HAP-1 (cell line): ENCODE measurements around the gene GJD4.
A peak's percentile ranks its signal among the peaks of the same experiment; 100 is the strongest.

Experiments used
- DNase-seq, 2 experiments: peaks; one replicate each; pipeline ENCODE4 v3.0.0-alpha.2; 2016 to 2020; ENCODE audit warnings: low spot score in 2 of 2
- H3K27me3 ChIP-seq: fragments of 250-450 bp; sonication (Bioruptor Pico); 2 replicates; pipeline ENCODE4 v1.5.1; 2020; ENCODE audit warnings: low read depth, mild to moderate bottlenecking, moderate library complexity
- H3K36me3 ChIP-seq: fragments of 250-450 bp; sonication (Bioruptor Pico); replicated peaks from 2 replicates; pipeline ENCODE4 v1.5.1; 2020; ENCODE audit warnings: mild to moderate bottlenecking
- H3K4me1 ChIP-seq: fragments of 250-450 bp; sonication (Bioruptor Pico); 2 replicates; pipeline ENCODE4 v1.5.1; 2020; ENCODE audit warnings: mild to moderate bottlenecking
- H3K4me3 ChIP-seq: fragments of 250-450 bp; sonication (Bioruptor Pico); 2 replicates; pipeline ENCODE4 v1.5.1; 2020; ENCODE audit warnings: mild to moderate bottlenecking, moderate library complexity
- H3K9me3 ChIP-seq: fragments of 250-450 bp; sonication (Bioruptor Pico); 2 replicates; pipeline ENCODE4 v1.5.1; 2020; ENCODE audit warnings: mild to moderate bottlenecking, moderate library complexity
- in situ Hi-C: fragments of 300-500 bp; cut with MboI; formaldehyde crosslinking; loops from 3 replicates; pipeline ENCODE4 v1.14.3; 2020; ENCODE audit warnings: low sequenced_read_pairs, inconsistent platforms, mixed read lengths

The GJD4 gene

GRCh38 chr10:35640474-35640873, 35.3 kb downstream of the GJD4 start:
- in situ Hi-C loops, result no loop called here
- Histone ChIP-seq H3K9me3 (no peaks in the 10 kb centered on the region), H3K27me3 (peaks cover 37% of the 10 kb centered on the region), H3K36me3 (no peaks in the 10 kb centered on the region), H3K4me3 (no peak overlapping the region), H3K4me1 (peaks cover 14% of the 10 kb centered on the region)
- peak; percentile 51 to 65 for DNase-seq

GRCh38 chr10:35640951-35641675, 36.0 kb downstream of the GJD4 start:
- in situ Hi-C loops, result no loop called here
- Histone ChIP-seq H3K4me1 (peaks cover 14% of the 10 kb centered on the region), H3K4me3 (peak overlapping the region; percentile 40), H3K9me3 (no peaks in the 10 kb centered on the region), H3K27me3 (peaks cover 37% of the 10 kb centered on the region), H3K36me3 (no peaks in the 10 kb centered on the region)
- peak; percentile 57 to 74 for DNase-seq

GRCh38 chr10:35641676-35642034, 36.5 kb downstream of the GJD4 start:
- peak in 1 of 2 experiments; percentile 38 for DNase-seq
- in situ Hi-C loops, result no loop called here
- Histone ChIP-seq H3K36me3 (no peaks in the 10 kb centered on the region), H3K4me3 (peak overlapping the region; percentile 40), H3K9me3 (no peaks in the 10 kb centered on the region), H3K4me1 (peaks cover 14% of the 10 kb centered on the region), H3K27me3 (peaks cover 37% of the 10 kb centered on the region)

- H3K27me3 ChIP-seq, result peaks cover 37% of the 10 kb centered on the region
- H3K4me1 ChIP-seq, result peaks cover 14% of the 10 kb centered on the region
- H3K36me3 ChIP-seq, result no peaks in the 10 kb centered on the region
- H3K4me3 ChIP-seq, result peak within 1 kb of the TSS; percentile 40
- DNase-seq, result peak; percentile 83 to 90
- in situ Hi-C loops, result no loop called here
- no peaks in the 10 kb centered on the region for H3K9me3 ChIP-seq
These were observed 37.1 kb downstream of the GJD4 start, which contains the start of gene FZD8 for GRCh38 chr10:35642035-35642792. TSS of gene FZD8 (minus strand) at chr10:35642296. CDS start at chr10:35641429, 867 bp downstream.

- DNase-seq, result no peak
- Histone ChIP-seq H3K36me3 (no peaks in the 10 kb centered on the region), H3K4me1 (peaks cover 14% of the 10 kb centered on the region), H3K9me3 (no peaks in the 10 kb centered on the region), H3K27me3 (peaks cover 37% of the 10 kb centered on the region), H3K4me3 (peak overlapping the region; percentile 40)
- in situ Hi-C loops, result no loop called here
These were observed 37.6 kb downstream of the GJD4 start for GRCh38 chr10:35642793-35643114.

- peak; percentile 8 to 39 for DNase-seq
- Histone ChIP-seq H3K27me3 (peaks cover 33% of the 10 kb centered on the region), H3K9me3 (no peaks in the 10 kb centered on the region), H3K36me3 (no peaks in the 10 kb centered on the region), H3K4me3 (peak overlapping the region; percentile 40), H3K4me1 (peaks cover 10% of the 10 kb centered on the region)
- in situ Hi-C loops, result no loop called here
These were observed 38.3 kb downstream of the GJD4 start for GRCh38 chr10:35643151-35644049.

GRCh38 chr10:35644050-35644950, 39.2 kb downstream of the GJD4 start:
- Histone ChIP-seq H3K4me3 (no peak overlapping the region), H3K27me3 (peaks cover 33% of the 10 kb centered on the region), H3K4me1 (peaks cover 10% of the 10 kb centered on the region), H3K9me3 (no peaks in the 10 kb centered on the region), H3K36me3 (no peaks in the 10 kb centered on the region)
- no peak for DNase-seq
- in situ Hi-C loops, result no loop called here

GRCh38 chr10:35650894-35651293, 45.8 kb downstream of the GJD4 start:
- no peak for DNase-seq
- no peaks in the 10 kb centered on the region for H3K4me1 ChIP-seq
- H3K9me3 ChIP-seq, result no peaks in the 10 kb centered on the region
- H3K36me3 ChIP-seq, result no peaks in the 10 kb centered on the region
- H3K27me3 ChIP-seq, result no peaks in the 10 kb centered on the region; the same call in 1 of the 2 replicates
- H3K4me3 ChIP-seq, result no peak overlapping the region
- in situ Hi-C loops, result no loop called here

- in situ Hi-C loops, result no loop called here
- H3K36me3 ChIP-seq, result no peaks in the 10 kb centered on the region
These were observed 47.7 kb downstream of the GJD4 start for GRCh38 chr10:35652824-35653223.

GRCh38 chr10:35657621-35658020, 52.5 kb downstream of the GJD4 start:
- no peaks in the 10 kb centered on the region for H3K36me3 ChIP-seq
- DNase-seq, result no peak
- no peak overlapping the region for H3K4me3 ChIP-seq
- no peaks in the 10 kb centered on the region for H3K9me3 ChIP-seq
- H3K27me3 ChIP-seq, result peaks cover 3% of the 10 kb centered on the region; the same call in 1 of the 2 replicates
- no peaks in the 10 kb centered on the region for H3K4me1 ChIP-seq
- in situ Hi-C loops, result no loop called here

More at GRCh38 chr10:35652824-35653223, 47.7 kb downstream of the GJD4 start:
- Histone ChIP-seq H3K4me1 (no peaks in the 10 kb centered on the region), H3K9me3 (no peaks in the 10 kb centered on the region), H3K4me3 (no peak overlapping the region), H3K27me3 (peaks cover 3% of the 10 kb centered on the region; the same call in 1 of the 2 replicates)
- DNase-seq, result no peak
